HEK293 (cell line): ENCODE data around the gene NAPSA.

ENCODE experiments used
- GLIS1 ChIP-seq: fragments of 450-650 bp; formaldehyde crosslinking; IDR thresholded peaks from 2 replicates; pipeline ENCODE4 v1.5.1; 2016; ENCODE audit warnings: missing biosample characterization, missing genetic modification characterization
- GLIS2 ChIP-seq: fragments of 450-650 bp; formaldehyde crosslinking; IDR thresholded peaks from 2 replicates; pipeline ENCODE4 v1.5.1; 2016; ENCODE audit warnings: missing biosample characterization, missing genetic modification characterization
- PRDM1 ChIP-seq: fragments of 450-650 bp; formaldehyde crosslinking; IDR thresholded peaks from 2 replicates; pipeline ENCODE4; 2016; ENCODE audit warnings: missing biosample characterization, missing genetic modification characterization
- SALL2 ChIP-seq: fragments of 450-650 bp; formaldehyde crosslinking; IDR thresholded peaks from 2 replicates; pipeline ENCODE4 v1.5.0; 2017; ENCODE audit warnings: missing biosample characterization, mild to moderate bottlenecking, missing genetic modification characterization, borderline replicate concordance
- SCRT2 ChIP-seq: fragments of 450-650 bp; formaldehyde crosslinking; IDR thresholded peaks from 2 replicates; pipeline ENCODE4 v1.5.1; 2016; ENCODE audit warnings: missing biosample characterization, missing genetic modification characterization
- SP2 ChIP-seq: fragments of 450-650 bp; formaldehyde crosslinking; IDR thresholded peaks from 2 replicates; pipeline ENCODE4 v1.5.1; 2016; ENCODE audit warnings: missing biosample characterization, missing genetic modification characterization
- ZIC2 ChIP-seq: fragments of 450-650 bp; formaldehyde crosslinking; IDR thresholded peaks from 2 replicates; pipeline ENCODE4 v1.5.1; 2016; ENCODE audit warnings: missing biosample characterization, missing genetic modification characterization
- ZNF138 ChIP-seq: fragments of 450-650 bp; formaldehyde crosslinking; IDR thresholded peaks from 2 replicates; pipeline ENCODE4 v1.5.1; 2016; ENCODE audit warnings: missing biosample characterization, missing genetic modification characterization, borderline replicate concordance
- ZNF169 ChIP-seq: fragments of 450-650 bp; formaldehyde crosslinking; IDR thresholded peaks from 2 replicates; pipeline ENCODE4 v1.5.1; 2016; ENCODE audit warnings: missing biosample characterization, missing genetic modification characterization
- ZNF174 ChIP-seq: fragments of 450-650 bp; formaldehyde crosslinking; IDR thresholded peaks from 2 replicates; pipeline ENCODE4 v1.5.0; 2017; ENCODE audit warnings: missing biosample characterization, mild to moderate bottlenecking, missing genetic modification characterization
- ZNF221 ChIP-seq: fragments of 450-650 bp; formaldehyde crosslinking; IDR thresholded peaks from 2 replicates; pipeline ENCODE4 v1.5.1; 2017; ENCODE audit warnings: missing biosample characterization, missing genetic modification characterization, borderline replicate concordance
- ZNF335 ChIP-seq: fragments of 450-650 bp; formaldehyde crosslinking; conservative IDR thresholded peaks from 2 replicates; pipeline ENCODE4 v1.5.1; 2016; ENCODE audit warnings: missing biosample characterization, missing genetic modification characterization
- ZNF510 ChIP-seq: fragments of 450-650 bp; formaldehyde crosslinking; IDR thresholded peaks from 2 replicates; pipeline ENCODE4 v1.5.1; 2018; ENCODE audit warnings: mild to moderate bottlenecking, missing genetic modification characterization, missing biosample characterization; ENCODE audit not compliant: insufficient replicate concordance
- ZNF623 ChIP-seq: fragments of 450-650 bp; formaldehyde crosslinking; IDR thresholded peaks from 2 replicates; pipeline ENCODE4 v1.5.1; 2016; ENCODE audit warnings: missing biosample characterization, missing genetic modification characterization
- ZNF701 ChIP-seq: fragments of 450-650 bp; formaldehyde crosslinking; IDR thresholded peaks from 2 replicates; pipeline ENCODE4 v1.5.1; 2016; ENCODE audit warnings: missing biosample characterization, missing genetic modification characterization
- ZNF791 ChIP-seq: fragments of 450-650 bp; formaldehyde crosslinking; IDR thresholded peaks from 2 replicates; pipeline ENCODE4 v1.5.1; 2016; ENCODE audit warnings: missing biosample characterization, missing genetic modification characterization
- ZNF830 ChIP-seq: fragments of 450-650 bp; IDR thresholded peaks from 2 replicates; pipeline ENCODE4 v1.5.0; 2018; ENCODE audit warnings: missing biosample characterization, missing genetic modification characterization, low read depth, mild to moderate bottlenecking, moderate library complexity
- ZSCAN30 ChIP-seq: fragments of 450-650 bp; IDR thresholded peaks from 2 replicates; pipeline ENCODE4 v1.5.1; 2018; ENCODE audit warnings: missing biosample characterization, mild to moderate bottlenecking, missing genetic modification characterization, moderate library complexity
- TF ChIP-seq, protein P1 (sequence below): fragments of 450-650 bp; formaldehyde crosslinking; IDR thresholded peaks from 2 replicates; pipeline ENCODE4 v1.5.1; 2016; ENCODE audit warnings: missing biosample characterization, missing genetic modification characterization
- TF ChIP-seq, protein P2 (sequence below): fragments of 450-650 bp; formaldehyde crosslinking; conservative IDR thresholded peaks from 2 replicates; pipeline ENCODE4 v1.5.1; 2016; ENCODE audit warnings: low read depth, missing biosample characterization, missing genetic modification characterization
- TF ChIP-seq, protein P3 (sequence below): fragments of 450-650 bp; formaldehyde crosslinking; IDR thresholded peaks from 2 replicates; pipeline ENCODE4 v1.5.1; 2017; ENCODE audit warnings: missing biosample characterization, missing genetic modification characterization
- TF ChIP-seq, protein P4 (sequence below): sonication (generic); formaldehyde crosslinking; IDR thresholded peaks from 2 replicates; pipeline ENCODE4 v1.8.1; 2022; ENCODE audit warnings: mild to moderate bottlenecking, moderate library complexity, missing genetic modification reagents
- TF ChIP-seq, protein P5 (sequence below): fragments of 450-650 bp; formaldehyde crosslinking; IDR thresholded peaks from 2 replicates; pipeline ENCODE4 v1.5.1; 2016; ENCODE audit warnings: missing biosample characterization, missing genetic modification characterization
- TF ChIP-seq, protein P6 (sequence below): fragments of 450-650 bp; formaldehyde crosslinking; IDR thresholded peaks from 2 replicates; pipeline ENCODE4 v1.5.1; 2016; ENCODE audit warnings: missing biosample characterization, missing genetic modification characterization

Gene NAPSA

DNA sequence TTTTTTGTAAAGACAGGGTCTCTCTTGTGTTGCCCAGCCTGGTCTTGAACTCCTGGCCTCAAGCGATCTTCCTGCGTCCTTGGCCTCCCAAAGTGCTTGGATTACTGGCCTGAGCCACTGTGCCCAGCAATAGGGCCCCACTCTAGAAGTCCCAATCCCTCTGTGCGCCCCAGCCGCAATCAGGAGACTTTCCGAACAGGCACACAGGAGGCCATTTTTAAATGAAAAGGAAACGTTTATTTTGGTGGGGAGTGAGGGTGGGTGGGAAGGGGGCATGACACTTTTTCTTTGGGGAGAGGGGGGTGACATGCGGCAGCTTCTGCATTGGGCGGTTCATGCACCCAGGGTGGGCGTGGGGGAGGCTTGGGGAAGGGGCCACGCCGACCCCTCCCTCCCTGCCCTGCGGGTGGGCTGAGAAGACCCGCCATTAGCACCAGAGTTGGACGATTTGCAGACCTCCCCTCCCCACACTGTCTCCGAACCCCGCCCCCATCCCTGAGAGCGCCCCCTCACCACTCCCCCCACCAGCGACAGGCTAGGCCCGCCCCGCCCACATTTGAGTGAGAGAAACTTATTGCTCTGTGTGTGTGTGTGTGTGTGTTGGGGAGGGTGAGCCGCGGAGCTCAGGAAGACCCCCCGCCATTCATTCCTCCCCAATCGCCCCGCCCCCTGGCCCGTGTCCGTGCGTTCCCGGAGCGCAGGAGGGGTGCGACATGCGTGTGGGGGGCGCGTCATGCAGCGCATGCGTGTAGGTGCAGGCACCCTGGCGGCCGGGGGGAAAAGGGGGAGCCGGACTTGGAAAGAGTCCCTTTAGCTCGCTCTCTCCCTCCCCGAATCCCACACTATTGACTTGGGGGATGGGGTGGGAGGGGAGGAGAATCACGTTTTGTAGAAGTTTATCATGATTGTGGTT, 53.5 kb downstream of the NAPSA start (continued):
- no peak for TF ChIP-seq ZNF791 (tag by site-specific recombination)
- no peak for TF ChIP-seq ZNF701 (tag by site-specific recombination)
- TF ChIP-seq ZSCAN30 (tag by site-specific recombination): no peak
- no peak for TF ChIP-seq ZNF221 (tag by site-specific recombination)
- TF ChIP-seq, protein P1, sequence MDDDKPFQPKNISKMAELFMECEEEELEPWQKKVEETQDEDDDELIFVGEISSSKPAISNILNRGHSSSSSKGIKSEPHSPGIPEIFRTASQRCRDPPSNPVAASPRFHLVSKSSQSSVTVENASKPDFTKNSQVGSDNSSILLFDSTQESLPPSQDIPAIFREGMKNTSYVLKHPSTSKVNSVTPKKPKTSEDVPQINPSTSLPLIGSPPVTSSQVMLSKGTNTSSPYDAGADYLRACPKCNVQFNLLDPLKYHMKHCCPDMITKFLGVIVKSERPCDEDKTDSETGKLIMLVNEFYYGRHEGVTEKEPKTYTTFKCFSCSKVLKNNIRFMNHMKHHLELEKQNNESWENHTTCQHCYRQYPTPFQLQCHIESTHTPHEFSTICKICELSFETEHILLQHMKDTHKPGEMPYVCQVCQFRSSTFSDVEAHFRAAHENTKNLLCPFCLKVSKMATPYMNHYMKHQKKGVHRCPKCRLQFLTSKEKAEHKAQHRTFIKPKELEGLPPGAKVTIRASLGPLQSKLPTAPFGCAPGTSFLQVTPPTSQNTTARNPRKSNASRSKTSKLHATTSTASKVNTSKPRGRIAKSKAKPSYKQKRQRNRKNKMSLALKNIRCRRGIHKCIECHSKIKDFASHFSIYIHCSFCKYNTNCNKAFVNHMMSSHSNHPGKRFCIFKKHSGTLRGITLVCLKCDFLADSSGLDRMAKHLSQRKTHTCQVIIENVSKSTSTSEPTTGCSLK: no peak
- TF ChIP-seq, protein P2, sequence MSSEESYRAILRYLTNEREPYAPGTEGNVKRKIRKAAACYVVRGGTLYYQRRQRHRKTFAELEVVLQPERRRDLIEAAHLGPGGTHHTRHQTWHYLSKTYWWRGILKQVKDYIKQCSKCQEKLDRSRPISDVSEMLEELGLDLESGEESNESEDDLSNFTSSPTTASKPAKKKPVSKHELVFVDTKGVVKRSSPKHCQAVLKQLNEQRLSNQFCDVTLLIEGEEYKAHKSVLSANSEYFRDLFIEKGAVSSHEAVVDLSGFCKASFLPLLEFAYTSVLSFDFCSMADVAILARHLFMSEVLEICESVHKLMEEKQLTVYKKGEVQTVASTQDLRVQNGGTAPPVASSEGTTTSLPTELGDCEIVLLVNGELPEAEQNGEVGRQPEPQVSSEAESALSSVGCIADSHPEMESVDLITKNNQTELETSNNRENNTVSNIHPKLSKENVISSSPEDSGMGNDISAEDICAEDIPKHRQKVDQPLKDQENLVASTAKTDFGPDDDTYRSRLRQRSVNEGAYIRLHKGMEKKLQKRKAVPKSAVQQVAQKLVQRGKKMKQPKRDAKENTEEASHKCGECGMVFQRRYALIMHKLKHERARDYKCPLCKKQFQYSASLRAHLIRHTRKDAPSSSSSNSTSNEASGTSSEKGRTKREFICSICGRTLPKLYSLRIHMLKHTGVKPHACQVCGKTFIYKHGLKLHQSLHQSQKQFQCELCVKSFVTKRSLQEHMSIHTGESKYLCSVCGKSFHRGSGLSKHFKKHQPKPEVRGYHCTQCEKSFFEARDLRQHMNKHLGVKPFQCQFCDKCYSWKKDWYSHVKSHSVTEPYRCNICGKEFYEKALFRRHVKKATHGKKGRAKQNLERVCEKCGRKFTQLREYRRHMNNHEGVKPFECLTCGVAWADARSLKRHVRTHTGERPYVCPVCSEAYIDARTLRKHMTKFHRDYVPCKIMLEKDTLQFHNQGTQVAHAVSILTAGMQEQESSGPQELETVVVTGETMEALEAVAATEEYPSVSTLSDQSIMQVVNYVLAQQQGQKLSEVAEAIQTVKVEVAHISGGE (tag by site-specific recombination): no peak
- TF ChIP-seq SCRT2 (tag by site-specific recombination): no peak
- TF ChIP-seq, protein P3, sequence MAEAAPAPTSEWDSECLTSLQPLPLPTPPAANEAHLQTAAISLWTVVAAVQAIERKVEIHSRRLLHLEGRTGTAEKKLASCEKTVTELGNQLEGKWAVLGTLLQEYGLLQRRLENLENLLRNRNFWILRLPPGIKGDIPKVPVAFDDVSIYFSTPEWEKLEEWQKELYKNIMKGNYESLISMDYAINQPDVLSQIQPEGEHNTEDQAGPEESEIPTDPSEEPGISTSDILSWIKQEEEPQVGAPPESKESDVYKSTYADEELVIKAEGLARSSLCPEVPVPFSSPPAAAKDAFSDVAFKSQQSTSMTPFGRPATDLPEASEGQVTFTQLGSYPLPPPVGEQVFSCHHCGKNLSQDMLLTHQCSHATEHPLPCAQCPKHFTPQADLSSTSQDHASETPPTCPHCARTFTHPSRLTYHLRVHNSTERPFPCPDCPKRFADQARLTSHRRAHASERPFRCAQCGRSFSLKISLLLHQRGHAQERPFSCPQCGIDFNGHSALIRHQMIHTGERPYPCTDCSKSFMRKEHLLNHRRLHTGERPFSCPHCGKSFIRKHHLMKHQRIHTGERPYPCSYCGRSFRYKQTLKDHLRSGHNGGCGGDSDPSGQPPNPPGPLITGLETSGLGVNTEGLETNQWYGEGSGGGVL (tag by site-specific recombination): peak; percentile 95
- TF ChIP-seq ZIC2 (tag by site-specific recombination): peak; percentile 88
- TF ChIP-seq SP2 (tag by site-specific recombination): peak; percentile 10; the same call in 1 of the 2 replicates
- no peak for TF ChIP-seq ZNF174 (tag by site-specific recombination)
- no peak for TF ChIP-seq SALL2 (tag by site-specific recombination)
- no peak for TF ChIP-seq ZNF830 (tag by site-specific recombination)
- TF ChIP-seq, protein P4, sequence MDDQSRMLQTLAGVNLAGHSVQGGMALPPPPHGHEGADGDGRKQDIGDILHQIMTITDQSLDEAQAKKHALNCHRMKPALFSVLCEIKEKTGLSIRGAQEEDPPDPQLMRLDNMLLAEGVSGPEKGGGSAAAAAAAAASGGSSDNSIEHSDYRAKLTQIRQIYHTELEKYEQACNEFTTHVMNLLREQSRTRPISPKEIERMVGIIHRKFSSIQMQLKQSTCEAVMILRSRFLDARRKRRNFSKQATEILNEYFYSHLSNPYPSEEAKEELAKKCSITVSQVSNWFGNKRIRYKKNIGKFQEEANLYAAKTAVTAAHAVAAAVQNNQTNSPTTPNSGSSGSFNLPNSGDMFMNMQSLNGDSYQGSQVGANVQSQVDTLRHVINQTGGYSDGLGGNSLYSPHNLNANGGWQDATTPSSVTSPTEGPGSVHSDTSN (CRISPR knock-in tag): no peak
- no peak for TF ChIP-seq ZNF335 (tag by site-specific recombination)
- TF ChIP-seq ZNF138 (tag by site-specific recombination): no peak
- TF ChIP-seq, protein P5, sequence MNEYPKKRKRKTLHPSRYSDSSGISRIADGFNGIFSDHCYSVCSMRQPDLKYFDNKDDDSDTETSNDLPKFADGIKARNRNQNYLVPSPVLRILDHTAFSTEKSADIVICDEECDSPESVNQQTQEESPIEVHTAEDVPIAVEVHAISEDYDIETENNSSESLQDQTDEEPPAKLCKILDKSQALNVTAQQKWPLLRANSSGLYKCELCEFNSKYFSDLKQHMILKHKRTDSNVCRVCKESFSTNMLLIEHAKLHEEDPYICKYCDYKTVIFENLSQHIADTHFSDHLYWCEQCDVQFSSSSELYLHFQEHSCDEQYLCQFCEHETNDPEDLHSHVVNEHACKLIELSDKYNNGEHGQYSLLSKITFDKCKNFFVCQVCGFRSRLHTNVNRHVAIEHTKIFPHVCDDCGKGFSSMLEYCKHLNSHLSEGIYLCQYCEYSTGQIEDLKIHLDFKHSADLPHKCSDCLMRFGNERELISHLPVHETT (tag by site-specific recombination): no peak
- TF ChIP-seq, protein P6, sequence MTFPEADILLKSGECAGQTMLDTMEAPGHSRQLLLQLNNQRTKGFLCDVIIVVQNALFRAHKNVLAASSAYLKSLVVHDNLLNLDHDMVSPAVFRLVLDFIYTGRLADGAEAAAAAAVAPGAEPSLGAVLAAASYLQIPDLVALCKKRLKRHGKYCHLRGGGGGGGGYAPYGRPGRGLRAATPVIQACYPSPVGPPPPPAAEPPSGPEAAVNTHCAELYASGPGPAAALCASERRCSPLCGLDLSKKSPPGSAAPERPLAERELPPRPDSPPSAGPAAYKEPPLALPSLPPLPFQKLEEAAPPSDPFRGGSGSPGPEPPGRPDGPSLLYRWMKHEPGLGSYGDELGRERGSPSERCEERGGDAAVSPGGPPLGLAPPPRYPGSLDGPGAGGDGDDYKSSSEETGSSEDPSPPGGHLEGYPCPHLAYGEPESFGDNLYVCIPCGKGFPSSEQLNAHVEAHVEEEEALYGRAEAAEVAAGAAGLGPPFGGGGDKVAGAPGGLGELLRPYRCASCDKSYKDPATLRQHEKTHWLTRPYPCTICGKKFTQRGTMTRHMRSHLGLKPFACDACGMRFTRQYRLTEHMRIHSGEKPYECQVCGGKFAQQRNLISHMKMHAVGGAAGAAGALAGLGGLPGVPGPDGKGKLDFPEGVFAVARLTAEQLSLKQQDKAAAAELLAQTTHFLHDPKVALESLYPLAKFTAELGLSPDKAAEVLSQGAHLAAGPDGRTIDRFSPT (tag by site-specific recombination): no peak
- no peak for TF ChIP-seq ZNF169 (tag by site-specific recombination)
- no peak for TF ChIP-seq ZNF510 (tag by site-specific recombination)
- peak; percentile 86 for TF ChIP-seq GLIS2 (tag by site-specific recombination)
- no peak for TF ChIP-seq PRDM1
- TF ChIP-seq GLIS1 (tag by site-specific recombination): peak; percentile 96
- TF ChIP-seq ZNF623: no peak
